Measurements from ENCODE around the gene OPN1MW2.
"Not testable (repeated sequence)": the region's sequence is repeated elsewhere in the genome, so short reads cannot be mapped to it uniquely, and the experiment has no call there.

The OPN1MW2 gene

GRCh38 chrX:154219456-154219855 lies at the start of gene OPN1MW2:
OPN1MW2 (plus strand) TSS chrX:154219756; CDS start chrX:154219816, 60 bp downstream.
- H3K27ac Mint-ChIP-seq, H3K4me3 Mint-ChIP-seq, H3K36me3 Mint-ChIP-seq, H3K4me1 Mint-ChIP-seq, H3K27me3 Mint-ChIP-seq, H3K9me3 Mint-ChIP-seq, DNase-seq, CTCF ChIA-PET: not testable (repeated sequence)

- H3K27me3 Mint-ChIP-seq, H3K9me3 Mint-ChIP-seq, H3K27ac Mint-ChIP-seq, DNase-seq, CTCF ChIA-PET, H3K4me1 Mint-ChIP-seq, H3K36me3 Mint-ChIP-seq, H3K4me3 Mint-ChIP-seq: not testable (repeated sequence)
Observed at GRCh38 chrX:154172535-154172943, 47.0 kb upstream of the OPN1MW2 start.

DNA sequence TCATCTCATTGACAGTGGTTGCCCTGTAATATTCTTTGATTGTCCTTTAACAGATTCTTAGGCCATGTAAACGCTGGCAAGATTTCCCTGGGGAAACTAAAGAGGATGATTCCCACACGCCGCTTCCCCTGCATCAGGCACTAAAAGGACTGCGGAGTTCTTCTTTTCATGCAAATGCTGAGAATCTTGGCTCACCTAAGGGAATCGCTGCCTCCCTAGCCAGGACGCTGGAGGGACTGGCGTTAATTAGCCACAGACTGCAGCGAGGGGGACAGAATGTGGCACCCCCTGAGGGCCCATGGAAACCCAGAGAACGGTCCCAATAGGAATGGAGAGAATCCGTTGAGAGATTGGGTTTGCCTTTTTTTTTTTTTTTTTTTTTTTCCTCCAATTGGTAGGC lies 45.2 kb upstream of the OPN1MW2 start:
- CTCF ChIA-PET, H3K27me3 Mint-ChIP-seq, H3K27ac Mint-ChIP-seq, H3K4me1 Mint-ChIP-seq, H3K9me3 Mint-ChIP-seq, DNase-seq, H3K36me3 Mint-ChIP-seq, H3K4me3 Mint-ChIP-seq: not testable (repeated sequence)

- CTCF ChIA-PET, result not testable (repeated sequence)
Observed at GRCh38 chrX:154182296-154182695, 37.3 kb upstream of the OPN1MW2 start, which contains the start of gene OPN1MW. OPN1MW (plus strand) TSS chrX:154182596; CDS start chrX:154182678, 82 bp downstream.

GRCh38 chrX:154183794-154184193 lies 35.8 kb upstream of the OPN1MW2 start:
- DNase-seq, H3K9me3 Mint-ChIP-seq, CTCF ChIA-PET, H3K27ac Mint-ChIP-seq, H3K27me3 Mint-ChIP-seq, H3K4me1 Mint-ChIP-seq, H3K4me3 Mint-ChIP-seq, H3K36me3 Mint-ChIP-seq: not testable (repeated sequence)

More at GRCh38 chrX:154182296-154182695, 37.3 kb upstream of the OPN1MW2 start, which contains the start of gene OPN1MW:
- H3K4me1 Mint-ChIP-seq, H3K27me3 Mint-ChIP-seq, H3K27ac Mint-ChIP-seq, H3K9me3 Mint-ChIP-seq, DNase-seq, H3K4me3 Mint-ChIP-seq, H3K36me3 Mint-ChIP-seq: not testable (repeated sequence)

GRCh38 chrX:154192846-154193245 lies 26.7 kb upstream of the OPN1MW2 start:
- DNase-seq, H3K4me3 Mint-ChIP-seq, H3K4me1 Mint-ChIP-seq, H3K27ac Mint-ChIP-seq, H3K27me3 Mint-ChIP-seq, H3K36me3 Mint-ChIP-seq, H3K9me3 Mint-ChIP-seq, CTCF ChIA-PET: not testable (repeated sequence)

DNA sequence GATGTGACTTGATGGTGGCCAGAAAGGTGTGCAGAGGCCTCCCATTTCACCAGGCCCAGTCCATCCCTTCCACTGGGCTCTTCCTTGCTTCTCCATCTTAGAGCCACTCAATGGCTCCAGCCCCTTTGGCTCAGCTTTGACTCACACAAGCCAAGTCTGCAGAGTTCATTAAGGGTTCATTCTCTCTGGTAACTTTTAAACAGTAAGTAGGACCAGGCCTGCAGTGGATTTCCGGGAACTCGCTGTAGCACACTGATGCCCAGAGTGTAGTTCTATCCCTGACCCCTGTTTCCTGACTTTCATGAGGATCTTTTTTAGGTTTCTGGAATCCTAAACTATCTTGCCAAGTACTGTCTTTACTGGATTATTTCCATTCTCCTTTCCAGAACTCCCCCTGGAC lies 25.2 kb upstream of the OPN1MW2 start:
- CTCF ChIA-PET, H3K4me3 Mint-ChIP-seq, H3K27ac Mint-ChIP-seq, H3K27me3 Mint-ChIP-seq, H3K36me3 Mint-ChIP-seq, H3K9me3 Mint-ChIP-seq, DNase-seq, H3K4me1 Mint-ChIP-seq: not testable (repeated sequence)

DNA sequence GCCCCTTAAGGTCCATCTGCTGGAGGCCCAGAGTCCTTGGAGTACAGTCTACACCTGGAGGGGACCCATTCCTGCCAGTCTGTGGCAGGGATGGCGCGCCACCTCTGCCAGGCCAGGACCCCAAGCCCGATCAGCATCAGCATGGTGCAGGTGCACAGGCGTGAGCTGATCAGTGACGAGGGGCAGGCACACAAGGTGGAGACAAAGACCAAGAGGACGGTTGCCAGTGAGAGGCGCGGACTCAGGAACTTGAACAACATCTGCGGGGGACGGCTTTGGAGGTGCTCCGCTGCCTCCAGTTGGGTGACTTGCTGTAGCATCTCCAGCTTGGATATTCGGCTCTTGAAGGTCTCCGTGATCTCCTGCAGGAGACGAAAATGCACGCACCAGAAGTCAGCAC lies 23.1 kb upstream of the OPN1MW2 start:
- H3K4me3 Mint-ChIP-seq, H3K9me3 Mint-ChIP-seq, H3K36me3 Mint-ChIP-seq, H3K27me3 Mint-ChIP-seq, H3K27ac Mint-ChIP-seq, DNase-seq, H3K4me1 Mint-ChIP-seq, CTCF ChIA-PET: not testable (repeated sequence)

DNA sequence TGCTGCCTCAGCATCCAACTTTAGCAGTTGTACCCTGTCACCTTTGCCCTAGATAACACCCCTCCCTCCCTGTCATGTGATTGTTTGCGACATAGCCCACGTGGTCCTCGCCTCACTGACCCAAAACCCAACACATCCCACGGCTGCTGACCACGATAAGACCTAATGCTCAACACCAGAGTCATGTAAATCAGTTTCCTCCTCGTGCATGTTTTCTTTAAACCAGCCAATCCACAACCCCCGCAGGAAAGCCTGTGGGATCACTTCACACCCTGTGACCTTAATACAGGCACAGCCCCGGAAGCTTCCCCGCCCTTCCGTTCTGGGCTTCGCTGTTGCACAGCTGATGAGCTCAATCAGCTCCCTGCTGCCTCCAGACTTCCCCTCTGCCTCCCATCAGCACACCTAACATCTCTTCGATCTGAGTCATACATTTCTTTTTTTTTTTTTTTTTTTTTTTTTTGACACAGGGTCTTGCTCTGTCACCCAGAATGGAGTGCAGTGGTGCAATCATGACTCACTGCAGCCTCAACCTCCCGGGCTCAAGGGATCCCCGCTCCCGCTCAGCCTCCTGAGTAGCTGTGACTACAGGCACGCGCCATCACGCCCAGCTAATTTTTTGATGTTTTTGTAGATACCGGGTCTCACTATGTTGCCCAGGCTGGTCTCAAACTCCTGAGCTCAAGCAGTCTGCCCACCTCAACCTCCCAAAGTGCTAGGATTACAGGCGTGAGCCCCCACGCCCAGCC lies 9.7 kb upstream of the OPN1MW2 start:
- H3K4me1 Mint-ChIP-seq, H3K4me3 Mint-ChIP-seq, H3K9me3 Mint-ChIP-seq, CTCF ChIA-PET, DNase-seq, H3K36me3 Mint-ChIP-seq, H3K27me3 Mint-ChIP-seq, H3K27ac Mint-ChIP-seq: not testable (repeated sequence)

- H3K27me3 Mint-ChIP-seq, CTCF ChIA-PET, H3K27ac Mint-ChIP-seq, H3K4me3 Mint-ChIP-seq, H3K9me3 Mint-ChIP-seq, H3K36me3 Mint-ChIP-seq, H3K4me1 Mint-ChIP-seq, DNase-seq: not testable (repeated sequence)
Observed at GRCh38 chrX:154211057-154211456, 8.5 kb upstream of the OPN1MW2 start.

- H3K9me3 Mint-ChIP-seq, CTCF ChIA-PET, H3K36me3 Mint-ChIP-seq, H3K4me1 Mint-ChIP-seq, DNase-seq, H3K27me3 Mint-ChIP-seq, H3K27ac Mint-ChIP-seq, H3K4me3 Mint-ChIP-seq: not testable (repeated sequence)
Observed at GRCh38 chrX:154211499-154211898, 8.1 kb upstream of the OPN1MW2 start.

DNA sequence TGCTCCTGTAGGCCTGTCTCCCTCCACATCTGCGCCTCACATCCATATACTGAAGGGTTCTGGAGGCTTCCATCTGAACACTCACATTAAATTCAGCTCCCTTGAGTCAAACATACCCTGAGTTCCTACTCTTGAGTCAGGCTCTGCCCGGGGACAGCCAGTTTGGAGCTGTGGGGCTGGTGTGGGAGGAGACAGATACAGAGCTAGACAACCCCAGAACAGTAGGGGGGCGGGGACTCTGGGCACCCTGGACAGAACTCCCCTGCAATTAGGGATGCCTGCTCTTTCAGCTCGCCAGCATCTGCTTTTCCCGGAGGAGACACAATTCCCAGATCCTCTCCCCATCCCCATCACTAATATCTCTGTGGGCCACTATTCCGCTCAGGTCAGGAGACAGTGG lies 5.7 kb downstream of the OPN1MW2 start:
- H3K36me3 Mint-ChIP-seq, CTCF ChIA-PET, H3K4me3 Mint-ChIP-seq, H3K27ac Mint-ChIP-seq, H3K4me1 Mint-ChIP-seq, H3K27me3 Mint-ChIP-seq, H3K9me3 Mint-ChIP-seq, DNase-seq: not testable (repeated sequence)

- H3K36me3 Mint-ChIP-seq, CTCF ChIA-PET, DNase-seq, H3K27me3 Mint-ChIP-seq, H3K27ac Mint-ChIP-seq, H3K4me1 Mint-ChIP-seq, H3K4me3 Mint-ChIP-seq, H3K9me3 Mint-ChIP-seq: not testable (repeated sequence)
Observed at GRCh38 chrX:154226706-154227105, 7.2 kb downstream of the OPN1MW2 start.

GRCh38 chrX:154231443-154231842 lies 11.9 kb downstream of the OPN1MW2 start:
- H3K36me3 Mint-ChIP-seq, result not testable (repeated sequence)

GRCh38 chrX:154233620-154234019 lies 14.1 kb downstream of the OPN1MW2 start:
- H3K9me3 Mint-ChIP-seq, H3K4me1 Mint-ChIP-seq, H3K36me3 Mint-ChIP-seq, H3K27ac Mint-ChIP-seq, DNase-seq, H3K27me3 Mint-ChIP-seq, H3K4me3 Mint-ChIP-seq, CTCF ChIA-PET: not testable (repeated sequence)

More at GRCh38 chrX:154231443-154231842, 11.9 kb downstream of the OPN1MW2 start:
- H3K27me3 Mint-ChIP-seq, H3K9me3 Mint-ChIP-seq, H3K27ac Mint-ChIP-seq, H3K4me1 Mint-ChIP-seq, DNase-seq, CTCF ChIA-PET, H3K4me3 Mint-ChIP-seq: not testable (repeated sequence)

Measured in activated naive CD4-positive, alpha-beta T cell treated with anti-CD3 and anti-CD28 coated beads, Interleukin-2, amount 10 ng/mL, durations not matched to agents 7 days and 5 days (primary cell).